NCI-H1105 treated with DMSO at 0.1 percent for 48 hours (cell line): Measurements from ENCODE around the gene CBY1.
A peak's percentile ranks its signal among the peaks of the same experiment; 100 is the strongest.

Source experiments
- DNase-seq: peaks from one replicate; lab custom pipeline; 2025; lab: John Stamatoyannopoulos, UW

CBY1 gene

GRCh38 chr22:38649841-38650522 lies 6.5 kb upstream of the CBY1 start:
- no peak for DNase-seq

GRCh38 chr22:38652859-38653258 lies 3.6 kb upstream of the CBY1 start:
- no peak for DNase-seq

- no peak for DNase-seq
These were observed 2.7 kb upstream of the CBY1 start for GRCh38 chr22:38653741-38654140.

GRCh38 chr22:38655519-38656255 lies 751 bp upstream of the CBY1 start:
- peak; percentile 29 for DNase-seq

- DNase-seq, result peak; percentile 8
These were observed 839 bp downstream of the CBY1 start for GRCh38 chr22:38657045-38657909.

- DNase-seq, result no peak
These were observed 18.4 kb downstream of the CBY1 start for GRCh38 chr22:38674888-38675287.

DNA sequence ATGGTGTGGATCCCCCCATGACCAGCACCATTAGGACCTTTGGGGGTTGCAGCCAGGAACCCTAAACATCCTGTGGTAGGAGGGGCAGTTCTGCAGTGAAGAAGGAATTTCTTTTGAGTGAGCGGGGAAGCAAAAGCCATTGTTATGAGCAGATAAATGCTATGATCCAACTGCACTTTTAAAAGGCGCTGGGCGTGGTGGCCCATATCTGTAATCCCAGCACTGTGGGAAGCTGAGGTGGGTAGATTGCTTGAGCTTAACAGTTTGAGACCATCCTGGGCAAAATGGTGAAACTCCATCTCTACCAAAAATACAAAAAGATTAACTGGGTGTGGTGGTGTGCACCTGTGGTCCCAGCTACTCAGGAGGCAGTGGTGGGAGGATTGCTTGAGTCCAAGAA lies 19.4 kb downstream of the CBY1 start:
- DNase-seq, result no peak

GRCh38 chr22:38681582-38682335 lies 25.3 kb downstream of the CBY1 start, which contains the start of gene TOMM22:
Gene TOMM22, plus strand, starts transcription at chr22:38681957. Its CDS starts 22 bp downstream, at chr22:38681979.
- peak; percentile 79 for DNase-seq

DNA sequence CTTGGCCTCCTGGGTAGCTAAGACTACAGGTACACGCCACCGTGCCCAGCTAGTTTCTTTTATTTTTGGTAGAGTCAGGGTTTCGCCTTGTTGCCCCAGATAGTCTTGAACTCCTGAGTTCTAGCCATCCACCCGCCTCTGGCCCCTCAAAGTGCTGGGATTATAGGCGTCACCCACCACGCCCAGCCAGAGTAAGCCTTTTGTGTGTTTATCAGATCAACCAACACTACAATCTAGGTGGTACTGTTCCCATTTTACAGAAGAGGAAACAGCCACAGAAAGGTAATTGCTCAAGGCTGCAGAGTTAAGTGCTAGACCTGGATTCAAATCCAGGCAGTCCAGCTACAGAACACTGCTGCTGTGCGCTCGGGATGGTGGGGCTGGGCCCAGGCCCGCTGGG lies 28.5 kb downstream of the CBY1 start:
- DNase-seq, result no peak

DNA sequence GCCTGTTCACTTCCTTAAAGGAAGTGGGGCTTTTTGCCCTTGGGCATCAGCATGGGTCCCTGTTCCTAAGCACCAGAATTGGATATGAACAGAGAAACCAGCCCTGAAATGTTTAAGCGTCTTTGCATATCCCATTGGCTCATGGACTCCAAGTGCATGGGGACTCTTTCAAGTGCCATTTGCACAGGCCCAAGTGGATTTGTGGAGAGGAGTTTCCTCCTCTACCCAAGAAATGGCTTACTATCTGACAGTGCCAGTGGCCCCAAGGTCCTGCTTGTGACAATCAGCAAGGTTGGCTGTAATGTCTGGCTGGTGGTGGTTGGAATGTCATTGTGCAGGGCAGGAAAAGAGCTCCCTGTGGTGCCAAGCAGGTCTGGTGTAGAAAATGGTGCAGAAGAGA lies 29.3 kb downstream of the CBY1 start:
- no peak for DNase-seq

- DNase-seq, result no peak
These were observed 33.2 kb downstream of the CBY1 start for GRCh38 chr22:38689651-38690050.

GRCh38 chr22:38694049-38694448 lies 37.6 kb downstream of the CBY1 start:
- DNase-seq, result no peak

- no peak for DNase-seq
These were observed 38.5 kb downstream of the CBY1 start for GRCh38 chr22:38694940-38695339.

DNA sequence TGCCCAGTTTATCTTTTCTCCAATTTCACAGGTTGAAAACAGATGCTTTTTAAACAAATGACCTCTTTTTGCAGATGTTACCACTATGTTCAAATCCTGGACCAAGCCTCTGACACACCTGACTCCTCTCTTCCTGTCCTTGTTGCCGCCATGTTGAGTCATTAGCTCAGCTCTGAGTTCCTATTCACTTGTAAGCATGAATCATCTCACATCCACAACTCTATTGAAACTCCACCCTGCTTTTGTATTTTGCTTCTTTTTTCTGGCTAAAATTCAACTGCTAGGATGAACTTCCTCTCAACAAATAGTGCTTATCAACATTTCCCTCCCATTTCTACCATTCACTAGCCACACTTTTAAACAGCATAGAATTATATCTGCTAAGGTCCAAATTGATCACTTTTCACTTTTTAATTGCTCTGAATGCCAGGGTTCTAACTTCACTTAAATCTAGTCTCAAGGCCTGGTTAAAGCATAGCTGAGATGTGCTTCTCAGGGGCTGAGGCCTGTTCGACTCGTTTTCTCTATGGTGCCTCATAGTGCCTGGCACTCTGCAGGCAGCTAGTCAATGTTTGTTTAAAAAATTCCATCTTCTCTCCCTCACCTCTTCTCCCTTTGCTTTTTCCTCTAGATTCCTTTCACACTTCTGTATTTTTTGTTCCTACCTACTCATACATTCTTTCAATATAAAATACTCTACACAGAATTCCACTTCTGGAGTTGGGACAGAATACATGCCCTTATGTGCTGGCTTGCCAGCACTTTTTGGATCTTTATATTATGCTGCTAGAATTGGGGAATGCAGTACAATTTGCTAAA lies 40.4 kb downstream of the CBY1 start:
- no peak for DNase-seq

DNA sequence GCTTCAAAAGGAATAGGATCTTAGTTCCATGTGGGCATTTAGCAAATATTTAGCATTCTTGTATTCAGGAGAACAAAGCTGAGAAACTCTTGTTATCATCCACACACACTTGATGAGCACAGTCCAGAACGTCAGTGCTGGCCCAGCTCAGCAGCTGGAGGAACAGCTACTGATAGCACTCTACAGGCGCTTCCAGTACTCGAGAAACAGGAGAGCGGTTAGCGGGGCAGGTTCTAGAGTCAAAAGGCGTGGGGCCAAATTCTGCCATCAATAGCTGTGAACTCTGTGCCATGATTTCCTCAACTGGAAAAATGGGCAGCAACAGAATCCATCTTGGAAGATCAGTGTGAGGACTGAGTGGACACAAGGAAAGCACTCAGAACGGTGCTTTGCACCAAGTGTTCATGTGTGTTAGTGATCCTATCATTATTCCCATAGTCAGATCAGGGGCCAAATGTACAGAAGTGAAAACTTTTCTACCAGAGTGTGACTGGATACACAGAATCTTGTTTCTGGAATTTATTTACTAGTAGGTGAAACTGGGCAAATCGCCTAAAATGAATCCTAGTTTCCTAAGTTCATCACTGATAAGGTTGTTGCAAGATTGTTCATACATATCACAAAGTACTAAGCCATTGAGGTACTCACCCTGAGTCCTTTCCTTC lies 41.1 kb downstream of the CBY1 start:
- DNase-seq, result no peak

DNA sequence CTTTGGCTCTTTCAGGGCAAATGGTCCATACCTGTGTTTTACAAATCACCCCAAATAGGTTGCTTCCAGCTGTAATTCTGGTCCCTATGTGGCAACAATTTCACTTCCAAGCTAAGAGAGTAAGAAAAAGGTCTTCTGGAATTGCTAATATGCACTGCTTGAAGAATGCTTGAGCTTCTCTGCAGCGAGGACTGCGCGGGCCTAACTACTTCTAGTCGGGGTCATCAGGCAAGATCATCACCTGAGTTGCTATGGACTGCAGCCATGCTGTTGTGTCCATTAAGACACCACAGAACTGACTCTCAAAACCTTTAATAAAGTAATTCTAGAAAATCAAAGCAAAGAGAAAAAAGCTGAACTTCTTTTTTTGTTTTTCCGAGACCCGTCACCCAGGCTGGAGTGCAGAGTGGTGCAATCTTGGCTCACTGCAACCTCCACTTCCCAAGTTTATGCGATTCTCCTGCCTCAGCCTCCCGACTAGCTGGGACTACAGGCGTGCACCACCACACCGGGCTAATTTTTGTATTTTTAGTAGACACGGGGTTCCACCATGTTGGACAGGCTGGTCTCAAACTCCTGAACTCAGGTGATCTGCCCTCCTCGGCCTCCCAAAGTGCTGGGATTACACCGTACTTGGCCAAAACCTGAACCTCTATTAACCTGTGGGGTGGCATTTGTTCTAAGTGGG lies 42.1 kb downstream of the CBY1 start:
- no peak for DNase-seq

DNA sequence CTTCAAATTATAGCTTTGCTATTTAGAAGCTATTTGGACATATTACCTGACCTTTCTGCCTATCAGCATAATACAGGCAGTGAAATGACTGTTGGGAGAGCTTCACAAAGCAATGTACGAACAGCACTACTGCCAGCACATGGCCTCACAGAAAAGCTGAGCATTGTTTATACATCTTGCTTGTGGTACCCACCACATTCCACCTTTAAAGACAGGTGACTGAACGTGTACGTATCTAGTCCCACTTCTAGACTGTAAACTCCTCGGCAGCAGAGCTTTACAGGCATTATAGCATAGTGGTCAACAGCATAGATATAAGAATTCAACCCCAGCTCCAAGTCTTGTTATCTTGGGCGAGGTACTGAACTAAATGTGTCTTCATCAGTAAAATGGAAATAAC lies 42.7 kb downstream of the CBY1 start:
- DNase-seq, result no peak

- DNase-seq, result no peak
These were observed 43.3 kb downstream of the CBY1 start for GRCh38 chr22:38699784-38700183.

- no peak for DNase-seq
These were observed 43.9 kb downstream of the CBY1 start for GRCh38 chr22:38700270-38700788.
